NT2/D1 (cell line): Measurements from ENCODE around the gene COL9A3.

Experiments
- DNase-seq: peaks from one replicate; pipeline ENCODE4 v3.0.0-alpha.2; 2011; ENCODE audit warnings: low read depth, low spot score
- H3K27me3 ChIP-seq: 2 replicates; pipeline ENCODE4 v1.6.0; 2011; ENCODE audit warnings: mild to moderate bottlenecking; ENCODE audit not compliant: insufficient read length, insufficient read depth
- H3K36me3 ChIP-seq: 2 replicates; pipeline ENCODE4 v1.6.1; 2011; ENCODE audit warnings: mild to moderate bottlenecking, low read length, mixed read lengths; ENCODE audit not compliant: insufficient read depth, insufficient read length
- H3K4me1 ChIP-seq: 2 replicates; pipeline ENCODE4 v1.5.1; 2011; ENCODE audit not compliant: insufficient read depth, insufficient read length
- H3K4me3 ChIP-seq: 2 replicates; pipeline ENCODE4 v1.5.1; 2011; ENCODE audit warnings: low read depth; ENCODE audit not compliant: insufficient read length
- H3K9ac ChIP-seq: 2 replicates; pipeline ENCODE4 v1.6.0; 2011; ENCODE audit warnings: low read depth; ENCODE audit not compliant: insufficient read length
- H3K9me3 ChIP-seq: 2 replicates; pipeline ENCODE4 v1.5.1; 2011; ENCODE audit warnings: mild to moderate bottlenecking, low read length; ENCODE audit not compliant: insufficient read depth
- SUZ12 ChIP-seq: IDR thresholded peaks from 2 replicates; pipeline ENCODE4 v1.6.1; 2011; ENCODE audit not compliant: insufficient read length, insufficient read depth; ENCODE audit errors: extremely low read depth
- YY1 ChIP-seq: IDR thresholded peaks from 2 replicates; pipeline ENCODE4 v1.6.1; 2011; ENCODE audit not compliant: insufficient read length, insufficient read depth
- ZNF274 ChIP-seq: IDR thresholded peaks from 2 replicates; pipeline ENCODE4 v1.6.1; 2011; ENCODE audit warnings: mild to moderate bottlenecking, low read depth, low read length

Gene COL9A3

DNA sequence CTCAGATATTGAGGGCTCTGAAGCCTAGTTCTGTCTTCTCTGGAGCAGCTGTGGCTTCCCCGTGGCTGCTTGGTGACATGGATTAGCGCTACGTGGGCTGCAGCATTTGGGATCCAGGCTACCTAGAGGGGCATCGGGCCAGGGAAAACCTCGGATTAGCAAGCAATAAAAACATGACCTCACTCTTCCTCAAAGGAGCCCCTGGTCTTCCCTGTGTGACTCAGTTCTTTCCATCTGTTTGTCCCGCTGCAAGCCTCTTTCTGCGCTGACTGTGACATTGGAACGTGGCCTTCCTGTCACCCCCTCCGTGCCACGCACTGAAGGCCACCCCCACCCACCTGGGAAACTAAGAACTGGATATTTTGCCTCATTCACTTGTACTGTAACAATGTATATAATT lies 17.0 kb upstream of the COL9A3 start:
- no peak for TF ChIP-seq ZNF274
- TF ChIP-seq SUZ12: no peak
- no peak for TF ChIP-seq YY1
- H3K9me3 ChIP-seq: no peaks in the 10 kb centered on the region
- peaks cover 10% of the 10 kb centered on the region for H3K27me3 ChIP-seq
- H3K36me3 ChIP-seq: peaks cover 51% of the 10 kb centered on the region
- peaks cover 16% of the 10 kb centered on the region for H3K4me1 ChIP-seq
- no peak overlapping the region for H3K9ac ChIP-seq
- no peak overlapping the region for H3K4me3 ChIP-seq
- DNase-seq: no peak

DNA sequence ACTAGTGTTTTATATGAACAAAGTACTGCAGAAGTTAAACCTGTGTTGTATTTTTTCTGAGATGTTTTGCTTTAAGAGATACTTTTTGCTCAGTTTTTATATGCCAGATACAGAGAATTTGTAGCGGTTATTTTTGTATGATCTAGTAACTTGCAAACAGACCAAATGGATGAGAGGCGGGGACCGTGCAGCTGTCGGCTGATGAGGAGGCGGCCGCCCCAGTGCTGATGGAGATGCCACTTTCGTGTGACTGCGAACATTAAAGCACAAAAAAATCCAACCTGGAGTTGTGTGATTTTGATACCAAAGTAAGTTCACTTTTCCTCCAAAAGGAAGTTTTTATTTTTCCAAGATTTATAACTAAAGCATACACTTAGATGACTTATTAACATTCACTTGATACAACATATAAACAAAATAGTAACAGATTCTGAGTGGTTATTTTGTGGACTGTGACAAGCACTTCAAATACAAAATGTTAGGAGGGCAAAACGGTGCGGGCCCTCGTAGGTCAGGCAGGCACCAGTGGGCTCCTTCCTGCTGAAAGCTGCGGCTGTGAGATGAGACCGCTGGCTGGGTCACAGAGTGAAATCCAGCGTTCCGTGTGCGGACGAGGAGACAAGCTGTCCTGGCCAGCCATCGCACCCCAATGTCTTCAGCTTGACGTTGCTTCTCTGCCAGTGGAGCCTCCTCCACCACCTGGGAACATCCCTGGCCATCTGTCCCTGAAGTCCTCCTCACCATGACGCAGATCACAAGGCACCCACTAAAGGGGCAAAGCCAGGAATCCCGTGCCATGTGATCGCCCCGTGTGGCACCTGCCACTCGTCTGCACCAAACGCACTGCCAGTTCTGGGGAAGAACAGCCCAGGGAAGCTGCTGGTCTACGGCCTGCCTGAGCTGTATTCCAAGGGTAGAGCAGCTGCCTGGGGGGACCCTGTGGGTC lies 16.3 kb upstream of the COL9A3 start:
- Histone ChIP-seq H3K27me3 (peaks cover 10% of the 10 kb centered on the region), H3K4me1 (peaks cover 17% of the 10 kb centered on the region), H3K9me3 (no peaks in the 10 kb centered on the region), H3K4me3 (no peak overlapping the region), H3K36me3 (peaks cover 51% of the 10 kb centered on the region), H3K9ac (no peak overlapping the region)
- TF ChIP-seq YY1 (no peak), ZNF274 (no peak), SUZ12 (no peak)
- DNase-seq: no peak

- Histone ChIP-seq H3K4me3 (no peak overlapping the region), H3K9me3 (no peaks in the 10 kb centered on the region), H3K9ac (no peak overlapping the region), H3K36me3 (peaks cover 57% of the 10 kb centered on the region), H3K4me1 (peaks cover 23% of the 10 kb centered on the region), H3K27me3 (peaks cover 10% of the 10 kb centered on the region)
- no peak for DNase-seq
- TF ChIP-seq YY1 (no peak), SUZ12 (no peak)
Measured at GRCh38 chr20:62801284-62802010, 15.4 kb upstream of the COL9A3 start.

DNA sequence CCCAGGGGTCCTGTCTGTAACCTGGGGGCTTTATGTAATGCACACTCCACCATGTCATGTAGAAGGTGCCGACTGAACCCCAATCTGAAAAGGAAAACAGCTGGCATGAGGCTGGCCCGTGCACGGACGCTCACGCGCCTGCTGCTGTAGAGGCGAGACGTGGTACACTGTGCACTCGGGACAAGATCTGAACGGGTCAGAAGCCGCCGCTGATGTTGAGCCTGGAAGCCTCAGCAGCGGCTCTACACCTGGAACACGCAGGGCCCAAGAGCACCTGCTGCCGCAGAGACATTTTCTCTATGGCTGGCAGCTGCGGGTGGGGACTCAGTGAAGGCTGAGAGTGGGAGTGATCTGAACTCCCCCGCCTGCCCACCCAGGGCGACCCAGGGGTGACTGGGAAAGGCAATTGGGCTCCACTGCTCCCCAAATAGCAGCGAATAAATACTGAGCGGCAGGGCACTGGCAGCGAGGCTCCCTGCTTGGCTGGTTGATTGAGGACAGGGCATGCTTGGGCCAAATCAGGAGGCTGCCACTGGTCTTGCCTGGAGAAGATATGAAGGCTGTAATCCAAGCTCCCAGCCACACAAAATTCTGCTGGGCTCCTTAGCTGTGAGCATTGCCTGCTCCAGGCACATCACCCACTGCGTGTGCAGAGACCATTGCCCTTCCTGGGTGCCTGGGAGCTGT lies 14.7 kb upstream of the COL9A3 start:
- peaks cover 62% of the 10 kb centered on the region for H3K36me3 ChIP-seq
- no peaks in the 10 kb centered on the region for H3K9me3 ChIP-seq
- peaks cover 10% of the 10 kb centered on the region for H3K27me3 ChIP-seq
- H3K4me1 ChIP-seq: peaks cover 23% of the 10 kb centered on the region
- no peak overlapping the region for H3K4me3 ChIP-seq
- H3K9ac ChIP-seq: no peak overlapping the region
- no peak for DNase-seq
- TF ChIP-seq SUZ12 (no peak), YY1 (no peak), ZNF274 (no peak)

GRCh38 chr20:62804021-62804626 lies 12.7 kb upstream of the COL9A3 start:
- Histone ChIP-seq H3K27me3 (peaks cover 10% of the 10 kb centered on the region), H3K9me3 (no peaks in the 10 kb centered on the region), H3K4me3 (peak overlapping the region; percentile 8), H3K9ac (peak overlapping the region; percentile 56), H3K36me3 (peaks cover 60% of the 10 kb centered on the region), H3K4me1 (peaks cover 23% of the 10 kb centered on the region)
- no peak for DNase-seq
- no peak for TF ChIP-seq ZNF274
- TF ChIP-seq SUZ12: no peak
- no peak for TF ChIP-seq YY1

DNA sequence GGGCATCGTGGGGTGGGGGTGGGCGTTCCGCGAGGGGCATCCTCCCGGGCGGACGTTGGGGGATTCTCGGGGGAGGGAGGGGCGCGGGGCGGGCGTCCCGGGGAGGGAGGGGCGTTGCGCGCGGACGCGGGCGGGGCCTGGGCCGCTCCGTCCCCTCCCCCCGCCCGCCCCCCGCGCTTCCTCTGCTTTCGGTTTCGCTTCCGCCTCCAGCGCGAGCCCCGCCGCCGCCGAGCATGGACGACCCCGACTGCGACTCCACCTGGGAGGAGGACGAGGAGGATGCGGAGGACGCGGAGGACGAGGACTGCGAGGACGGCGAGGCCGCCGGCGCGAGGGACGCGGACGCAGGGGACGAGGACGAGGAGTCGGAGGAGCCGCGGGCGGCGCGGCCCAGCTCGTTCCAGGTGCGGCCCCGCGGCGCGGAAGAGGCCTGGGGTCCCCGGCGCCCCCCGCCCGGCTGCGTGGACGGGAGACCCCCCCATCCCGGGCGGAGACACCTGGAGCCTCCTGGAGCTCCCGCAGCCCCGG lies 12.2 kb upstream of the COL9A3 start, which contains the start of gene OGFR:
Gene OGFR, plus strand, starts transcription at position 209 of the 528 bp plus-strand sequence. Its CDS starts 25 bp downstream, at position 234.
- Histone ChIP-seq H3K36me3 (peaks cover 60% of the 10 kb centered on the region), H3K9me3 (no peaks in the 10 kb centered on the region), H3K4me1 (peaks cover 23% of the 10 kb centered on the region), H3K4me3 (peak within 1 kb of the TSS; percentile 94), H3K9ac (peak within 1 kb of the TSS; percentile 96), H3K27me3 (peaks cover 10% of the 10 kb centered on the region)
- no peak for DNase-seq
- TF ChIP-seq YY1 (no peak), SUZ12 (no peak)
